GM12878 (cell line): ENCODE results near the gene KIZ. TPM values are rescaled to one million over a fixed set of nuclear protein-coding genes. Genes with fewer than 3 reads are reported as not detected.

Experiments
- ATAC-seq: fragments of 200-7000 bp; cut with Tn5 transposase; 3 replicates; pipeline ENCODE4 v1.9.1; 2020; ENCODE audit warnings: mild to moderate bottlenecking, moderate library complexity
- BruUV-seq: library from RNA; stranded (reverse); fragments of 400-500 nt; replicated peaks from 2 replicates; lab custom pipeline; 2021; lab: Mats Ljungman, UMichigan
- CTCF ChIA-PET: fragments of 300-600 bp; sonication (Branson Sonifier 250); formaldehyde crosslinking; extraction: SDS; loops from one replicate; lab custom pipeline; 2021; ENCODE audit warnings: inconsistent platforms; lab: Yijun Ruan, JAX
- POLR2A ChIA-PET: fragments of 350-600 bp; formaldehyde crosslinking; extraction: SDS; loops from one replicate; lab custom pipeline; 2021; ENCODE audit warnings: inconsistent platforms; lab: Charles Lee
- RAD21 ChIA-PET: fragments of 300-600 bp; sonication (Branson Sonifier 250); formaldehyde crosslinking; loops from one replicate; lab custom pipeline; 2023; ENCODE audit warnings: antibody characterized with exemption; ENCODE audit not compliant: unreplicated experiment; lab: Charles Lee
- SMC1A ChIA-PET: fragments of 300-600 bp; sonication (Branson Sonifier 250); formaldehyde crosslinking; loops from one replicate; lab custom pipeline; 2023; ENCODE audit not compliant: unreplicated experiment, uncharacterized antibody; lab: Charles Lee
- DNase-seq: peaks from one replicate; pipeline ENCODE4 v3.0.0-alpha.2; 2011; ENCODE audit warnings: low read depth, low spot score
- FAIRE-seq: peaks from 3 replicates; lab custom pipeline; 2011; peaks lifted over from hg19 to GRCh38; lab: Jason Lieb, UNC
- H2AFZ ChIP-seq: 2 replicates; pipeline ENCODE4 v1.6.0; 2011; ENCODE audit warnings: low read depth, low read length, control low read depth; ENCODE audit not compliant: control insufficient read depth
- H3K27ac ChIP-seq: 2 replicates; pipeline ENCODE4 v1.5.1; 2011; ENCODE audit warnings: control low read depth; ENCODE audit not compliant: control insufficient read depth, insufficient read depth
- H3K27me3 ChIP-seq, 2 experiments: replicated peaks in 1 of 2; 2 replicates each; pipeline versions ENCODE4 v1.6.0 to v1.6.1; 2011; ENCODE audit warnings: low read length in 1 of 2; ENCODE audit not compliant: control insufficient read depth in 2 of 2, insufficient read depth in 2 of 2
- H3K36me3 ChIP-seq, 2 experiments: 2 replicates each; pipeline ENCODE4 v1.5.1; 2011; ENCODE audit warnings: low read length in 1 of 2; ENCODE audit not compliant: control insufficient read depth in 2 of 2, insufficient read depth in 2 of 2
- H3K4me1 ChIP-seq: 2 replicates; pipeline ENCODE4 v1.6.1; 2011; ENCODE audit warnings: mild to moderate bottlenecking, low read length, moderate library complexity, mixed read lengths; ENCODE audit not compliant: control insufficient read depth, insufficient read depth
- H3K4me2 ChIP-seq: 2 replicates; pipeline ENCODE4 v1.6.0; 2011; ENCODE audit warnings: control low read depth; ENCODE audit not compliant: control insufficient read depth, insufficient read depth
- H3K4me3 ChIP-seq: fragments of 200-600 bp; sonication (generic); 2 replicates; pipeline ENCODE4 v1.5.1; 2016
- H3K79me2 ChIP-seq: 2 replicates; pipeline ENCODE4 v1.6.0; 2011; ENCODE audit warnings: low read length; ENCODE audit not compliant: control insufficient read depth, insufficient read depth
- H3K9ac ChIP-seq: 2 replicates; pipeline ENCODE4 v1.8.0; 2011; ENCODE audit warnings: low read length, control low read depth, mixed read lengths; ENCODE audit not compliant: control insufficient read depth, insufficient read depth
- H3K9me3 ChIP-seq: replicated peaks from 3 replicates; pipeline ENCODE4 v1.5.1; 2011; ENCODE audit warnings: mild to moderate bottlenecking, low read length; ENCODE audit not compliant: control insufficient read depth, insufficient read depth
- H4K20me1 ChIP-seq: 2 replicates; pipeline ENCODE4 v1.6.0; 2011; ENCODE audit not compliant: control insufficient read depth, insufficient read depth
- CBX3 ChIP-seq: fragments of 200-600 bp; sonication (generic); IDR thresholded peaks from 2 replicates; pipeline ENCODE4 v1.6.1; 2016; ENCODE audit warnings: low read depth, borderline replicate concordance
- HDGF ChIP-seq: fragments of 450-650 bp; IDR thresholded peaks from 2 replicates; pipeline ENCODE4 v1.6.1; 2016; ENCODE audit warnings: antibody characterized with exemption
- IKZF2 ChIP-seq, 2 experiments: fragments of 450-650 bp; IDR thresholded peaks; 2 replicates each; pipeline ENCODE4 v1.6.1; 2017; ENCODE audit warnings: mild to moderate bottlenecking in 2 of 2, moderate library complexity in 2 of 2
- KDM1A ChIP-seq: fragments of 200-600 bp; sonication (generic); IDR thresholded peaks from 2 replicates; pipeline ENCODE4 v1.6.1; 2016; ENCODE audit warnings: borderline replicate concordance
- PML ChIP-seq: IDR thresholded peaks from 2 replicates; pipeline ENCODE4 v1.6.1; 2012; ENCODE audit warnings: low read length, inconsistent platforms
- RAD51 ChIP-seq: fragments of 450-650 bp; IDR thresholded peaks from 2 replicates; pipeline ENCODE4 v1.6.1; 2016; ENCODE audit warnings: moderate library complexity, mild to moderate bottlenecking, inconsistent platforms
- RFX5 ChIP-seq: IDR thresholded peaks from 2 replicates; pipeline ENCODE4 v1.6.1; 2011; ENCODE audit warnings: low read depth, low read length, improper control_type of control experiment
- RUNX3 ChIP-seq: IDR thresholded peaks from 2 replicates; pipeline ENCODE4 v1.6.1; 2012; ENCODE audit warnings: low read length, inconsistent platforms
- SMAD5 ChIP-seq: IDR thresholded peaks from 2 replicates; pipeline ENCODE4 v1.6.1; 2016; ENCODE audit warnings: antibody characterized with exemption, low read depth
- SPI1 ChIP-seq: IDR thresholded peaks from 2 replicates; pipeline ENCODE4 v1.6.1; 2011; ENCODE audit warnings: low read depth, mild to moderate bottlenecking, low read length, moderate library complexity, borderline replicate concordance; ENCODE audit not compliant: insufficient read depth
- TARDBP ChIP-seq: IDR thresholded peaks from 2 replicates; pipeline ENCODE4 v1.6.1; 2016; ENCODE audit warnings: borderline replicate concordance
- USF1 ChIP-seq: IDR thresholded peaks from 2 replicates; pipeline ENCODE4 v1.6.1; 2011; ENCODE audit warnings: borderline replicate concordance, low read depth, mild to moderate bottlenecking, moderate library complexity, mixed read lengths, low read length; ENCODE audit not compliant: insufficient read depth; ENCODE audit errors: extremely low read length
- YBX1 ChIP-seq: fragments of 450-650 bp; IDR thresholded peaks from 2 replicates; pipeline ENCODE4 v1.6.1; 2016; ENCODE audit warnings: antibody characterized with exemption
- WGBS: methylation state at CpG from one replicate; pipeline ENCODE4 v1.1.6; 2016; ENCODE audit warnings: low lambda C conversion rate; ENCODE audit not compliant: insufficient replicate concordance, insufficient coverage; ENCODE audit errors: missing lambda C conversion rate; 5-methylcytosine and 5-hydroxymethylcytosine counted together
- in situ Hi-C: fragments of 300-500 bp; cut with MboI; formaldehyde crosslinking; loops from 9 replicates; pipeline ENCODE4 v1.14.3; 2018; ENCODE audit warnings: mixed read lengths
- intact Hi-C: fragments of 100-400 bp; cut with micrococcal nuclease; formaldehyde crosslinking; loops from one replicate; pipeline ENCODE4 v1.14.2; 2022; ENCODE audit not compliant: unreplicated experiment
- polyA plus RNA-seq, 11 experiments: library from polyadenylated mRNA; depleted of rRNA in 4 of 11; unstranded in 6 of 11; stranded (reverse) in 5 of 11; fragments of >200 nt; fragmentation: Nextera tagmentation in 4 of 11; fragmentation: Illumina TruSeq in 1 of 11; extraction: Ambion mirVana in 4 of 11; extraction: Trizol in 1 of 11; gene quantifications; 1 replicate in 1 of 11; 2 replicates in 10 of 11; pipeline versions ENCODE4 v1.2.1 to v1.2.3, GENCODE V29; 2011 to 2016; ENCODE audit warnings: inconsistent platforms in 2 of 11, missing spikeins in 2 of 11, low read depth in 1 of 11
- total RNA-seq, 4 experiments: library from RNA; depleted of rRNA in 3 of 4; stranded (reverse); fragments of >200 nt in 3 of 4; fragmentation: Illumina TruSeq in 1 of 4; extraction: Trizol in 1 of 4; gene quantifications; 2 replicates each; pipeline versions ENCODE4 v1.2.1 to v1.2.3, GENCODE V29; 2013 to 2021
- TF ChIP-seq, protein P1 (sequence below): fragments of 450-650 bp; formaldehyde crosslinking; IDR thresholded peaks from 2 replicates; pipeline ENCODE4 v1.4.0; 2022; ENCODE audit warnings: mild to moderate bottlenecking, moderate library complexity
- TF ChIP-seq, protein P2 (sequence below): IDR thresholded peaks from 2 replicates; pipeline ENCODE4 v1.6.1; 2011; ENCODE audit warnings: mild to moderate bottlenecking, low read depth, low read length, moderate library complexity; ENCODE audit not compliant: insufficient replicate concordance

Gene KIZ
- total and polyA plus RNA-seq, 10 of the 15 experiments (the other 5 are each of a cell fraction or from before 2014, with no cell fraction given): 2.7 to 11.0 (median 7.3) TPM

DNA sequence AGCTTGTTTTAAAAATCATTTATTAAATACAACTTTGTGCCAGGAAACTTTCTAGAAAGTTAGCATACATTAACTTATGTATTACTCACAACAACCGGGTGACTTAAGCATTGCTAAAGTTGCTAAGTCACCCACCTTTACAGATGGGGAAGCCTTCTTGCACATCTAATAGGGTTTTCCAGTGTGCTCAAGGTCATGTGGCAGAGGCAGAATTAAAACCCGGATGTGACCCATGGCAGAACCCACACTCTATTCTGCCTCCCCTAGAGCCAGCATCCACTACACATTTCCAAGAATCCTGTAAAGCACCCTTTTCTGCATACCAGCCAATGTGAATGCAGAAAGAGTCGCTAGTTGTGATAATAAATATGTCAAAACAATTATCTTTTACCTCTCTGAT, 33.1 kb upstream of the KIZ start:
- Histone ChIP-seq H3K4me1 (no peaks in the 10 kb centered on the region), H3K9me3 (no peaks in the 10 kb centered on the region), H3K27ac (no peak overlapping the region), H3K9ac (no peak overlapping the region), H3K4me2 (no peak overlapping the region), H4K20me1 (no peaks in the 10 kb centered on the region), H3K27me3 (peaks cover 4 to 5% of the 10 kb centered on the region in 2 experiments; a peak in 3 of 4 replicates), H3K79me2 (no peaks in the 10 kb centered on the region), H3K36me3 (no peaks in the 10 kb centered on the region), H3K4me3 (no peak overlapping the region), H2AFZ (no peak overlapping the region)
- BruUV-seq: no TSS peak
- DNase-seq: no peak
- ChIA-PET CTCF (no interaction called here), SMC1A (no interaction called here), RAD21 (no interaction called here), POLR2A (no interaction called here)
- intact Hi-C loops: no loop called here
- 21% methylated on average over 3 of the region's 3 CpGs for WGBS
- no peak for TF ChIP-seq RUNX3
- TF ChIP-seq RAD51: no peak
- TF ChIP-seq RFX5: no peak
- no peak for TF ChIP-seq KDM1A
- no peak for TF ChIP-seq HDGF
- TF ChIP-seq IKZF2 (IDR thresholded peaks at IDR 0.05): no peak
- TF ChIP-seq PML: no peak
- TF ChIP-seq SMAD5: no peak
- no peak for TF ChIP-seq SPI1
- TF ChIP-seq USF1: no peak
- TF ChIP-seq CBX3: no peak
- TF ChIP-seq, protein P1, sequence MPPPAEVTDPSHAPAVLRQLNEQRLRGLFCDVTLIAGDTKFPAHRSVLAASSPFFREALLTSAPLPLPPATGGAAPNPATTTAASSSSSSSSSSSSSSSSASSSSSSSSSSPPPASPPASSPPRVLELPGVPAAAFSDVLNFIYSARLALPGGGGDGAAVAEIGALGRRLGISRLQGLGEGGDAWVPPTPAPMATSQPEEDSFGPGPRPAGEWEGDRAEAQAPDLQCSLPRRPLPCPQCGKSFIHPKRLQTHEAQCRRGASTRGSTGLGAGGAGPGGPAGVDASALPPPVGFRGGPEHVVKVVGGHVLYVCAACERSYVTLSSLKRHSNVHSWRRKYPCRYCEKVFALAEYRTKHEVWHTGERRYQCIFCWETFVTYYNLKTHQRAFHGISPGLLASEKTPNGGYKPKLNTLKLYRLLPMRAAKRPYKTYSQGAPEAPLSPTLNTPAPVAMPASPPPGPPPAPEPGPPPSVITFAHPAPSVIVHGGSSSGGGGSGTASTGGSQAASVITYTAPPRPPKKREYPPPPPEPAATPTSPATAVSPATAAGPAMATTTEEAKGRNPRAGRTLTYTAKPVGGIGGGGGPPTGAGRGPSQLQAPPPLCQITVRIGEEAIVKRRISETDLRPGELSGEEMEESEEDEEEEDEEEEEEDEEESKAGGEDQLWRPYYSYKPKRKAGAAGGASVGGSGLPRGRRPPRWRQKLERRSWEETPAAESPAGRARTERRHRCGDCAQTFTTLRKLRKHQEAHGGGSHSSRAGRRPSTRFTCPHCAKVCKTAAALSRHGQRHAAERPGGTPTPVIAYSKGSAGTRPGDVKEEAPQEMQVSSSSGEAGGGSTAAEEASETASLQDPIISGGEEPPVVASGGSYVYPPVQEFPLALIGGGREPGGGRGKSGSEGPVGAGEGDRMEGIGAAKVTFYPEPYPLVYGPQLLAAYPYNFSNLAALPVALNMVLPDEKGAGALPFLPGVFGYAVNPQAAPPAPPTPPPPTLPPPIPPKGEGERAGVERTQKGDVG (CRISPR knock-in tag): no peak
- no peak for TF ChIP-seq YBX1
- TF ChIP-seq TARDBP: no peak
- TF ChIP-seq, protein P2, sequence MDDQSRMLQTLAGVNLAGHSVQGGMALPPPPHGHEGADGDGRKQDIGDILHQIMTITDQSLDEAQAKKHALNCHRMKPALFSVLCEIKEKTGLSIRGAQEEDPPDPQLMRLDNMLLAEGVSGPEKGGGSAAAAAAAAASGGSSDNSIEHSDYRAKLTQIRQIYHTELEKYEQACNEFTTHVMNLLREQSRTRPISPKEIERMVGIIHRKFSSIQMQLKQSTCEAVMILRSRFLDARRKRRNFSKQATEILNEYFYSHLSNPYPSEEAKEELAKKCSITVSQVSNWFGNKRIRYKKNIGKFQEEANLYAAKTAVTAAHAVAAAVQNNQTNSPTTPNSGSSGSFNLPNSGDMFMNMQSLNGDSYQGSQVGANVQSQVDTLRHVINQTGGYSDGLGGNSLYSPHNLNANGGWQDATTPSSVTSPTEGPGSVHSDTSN: no peak
- ATAC-seq: no peak
- no peak for FAIRE-seq
- in situ Hi-C loops: no loop called here
